ENCODE measurements around the gene CFAP73.

CFAP73 gene

GRCh38 chr12:113181975-113182374 is 32.5 kb downstream of the CFAP73 start:
- no peak for DNase-seq
- intact Hi-C loops (cut with DNase I), result no loop called here

GRCh38 chr12:113183030-113183589 is 33.6 kb downstream of the CFAP73 start:
- DNase-seq, result no peak
- intact Hi-C loops (cut with DNase I), result no loop called here

- peak in 4 of 42 donors; percentile 9 to 33 (median 26) for DNase-seq
These were observed 34.8 kb downstream of the CFAP73 start for GRCh38 chr12:113184098-113184899.

GRCh38 chr12:113184900-113185179 is 35.3 kb downstream of the CFAP73 start:
- DNase-seq, result peak; percentile 76 to 96 (median 88)
- intact Hi-C loops (cut with DNase I), result no loop called here

More at GRCh38 chr12:113184098-113184899, 34.8 kb downstream of the CFAP73 start:
- intact Hi-C loops (cut with DNase I), result no loop called here

- intact Hi-C loops (cut with DNase I), result no loop called here
- peak; percentile 25 to 92 (median 80) for DNase-seq
These were observed 35.9 kb downstream of the CFAP73 start, which contains the start of the genes DDX54 and RITA1 for GRCh38 chr12:113185180-113186032. DDX54 (minus strand) TSS chr12:113185478; CDS start chr12:113185451, 27 bp downstream. RITA1 (plus strand) TSS chr12:113185721; CDS start chr12:113186747, 1,026 bp downstream.

GRCh38 chr12:113186033-113186365 is 36.5 kb downstream of the CFAP73 start:
- intact Hi-C loops (cut with DNase I), result no loop called here
- DNase-seq, result no peak

GRCh38 chr12:113186666-113187325 is 37.3 kb downstream of the CFAP73 start:
- no peak for DNase-seq
- intact Hi-C loops (cut with DNase I), result no loop called here

GRCh38 chr12:113189361-113189760 is 39.8 kb downstream of the CFAP73 start:
- intact Hi-C loops (cut with DNase I), result no loop called here
- no peak for DNase-seq

GRCh38 chr12:113190761-113191160 is 41.2 kb downstream of the CFAP73 start:
- intact Hi-C loops (cut with DNase I), result loop anchor here (10.0 kb wide), 2 partner anchors 164 to 234 kb away; partner anchors contain the start of genes PLBD2 and SDSL

GRCh38 chr12:113191227-113191626 is 41.7 kb downstream of the CFAP73 start:
- intact Hi-C loops (cut with DNase I), result loop anchor here (10.0 kb wide), 2 partner anchors 164 to 234 kb away; partner anchors contain the start of genes PLBD2 and SDSL
- DNase-seq, result no peak

More at GRCh38 chr12:113190761-113191160, 41.2 kb downstream of the CFAP73 start:
- peak in 3 of 42 donors; percentile 23 to 43 (median 31) for DNase-seq

- no peak for DNase-seq
- intact Hi-C loops (cut with DNase I), result loop anchor here (10.0 kb wide), 2 partner anchors 160 to 230 kb away; partner anchors contain the start of genes PLBD2 and SDSL
These were observed 45.5 kb downstream of the CFAP73 start for GRCh38 chr12:113194971-113195391.

GRCh38 chr12:113195598-113195997 is 46.1 kb downstream of the CFAP73 start:
- intact Hi-C loops (cut with DNase I), result loop anchor here (10.0 kb wide), 2 partner anchors 159 to 229 kb away; partner anchors contain the start of genes PLBD2 and SDSL
- DNase-seq, result no peak

- intact Hi-C loops (cut with DNase I), result loop anchor here (10.0 kb wide), 2 partner anchors 158 to 228 kb away; partner anchors contain the start of genes PLBD2 and SDSL
- no peak for DNase-seq
These were observed 47.1 kb downstream of the CFAP73 start for GRCh38 chr12:113196582-113196981.

GRCh38 chr12:113196990-113197389 is 47.5 kb downstream of the CFAP73 start:
- peak in 41 of 42 donors; percentile 35 to 89 (median 70) for DNase-seq
- intact Hi-C loops (cut with DNase I), result loop anchor here (10.0 kb wide), 2 partner anchors 158 to 228 kb away; partner anchors contain the start of genes PLBD2 and SDSL

GRCh38 chr12:113197518-113198077 is 48.1 kb downstream of the CFAP73 start:
- DNase-seq, result no peak
- intact Hi-C loops (cut with DNase I), result loop anchor here (10.0 kb wide), 2 partner anchors 157 to 227 kb away; partner anchors contain the start of genes PLBD2 and SDSL

- no peak for DNase-seq
- intact Hi-C loops (cut with DNase I), result loop anchor here (10.0 kb wide), 2 partner anchors 157 to 227 kb away; partner anchors contain the start of genes PLBD2 and SDSL
These were observed 48.8 kb downstream of the CFAP73 start for GRCh38 chr12:113198296-113198695.

GRCh38 chr12:113200021-113200797 is 50.7 kb downstream of the CFAP73 start:
- intact Hi-C loops (cut with DNase I), result no loop called here

More at GRCh38 chr12:113200021-113200797, 50.7 kb downstream of the CFAP73 start:
- DNase-seq, result no peak

Measured in head of caudate nucleus (tissue), 42 donors.